ENCODE data around the gene ADCY9.
"Not testable (repeated sequence)": the region's sequence is repeated elsewhere in the genome, so short reads cannot be mapped to it uniquely, and the experiment has no call there.

Gene ADCY9

GRCh38 chr16:3949946-3950342 is 166.3 kb downstream of the ADCY9 start:
- no peak for TF ChIP-seq CTCF (IDR thresholded peaks at IDR 0.05; ENCODE audit: low read depth, low read length)
- no peak for DNase-seq (ENCODE audit: extremely low read depth, low read depth)

GRCh38 chr16:3949287-3949686 is 167.0 kb downstream of the ADCY9 start:
- TF ChIP-seq CTCF (IDR thresholded peaks at IDR 0.05; ENCODE audit: low read depth, low read length) = no peak
- no peak for DNase-seq (ENCODE audit: extremely low read depth, low read depth)

GRCh38 chr16:3948378-3948995 is 167.8 kb downstream of the ADCY9 start:
- no peak for TF ChIP-seq CTCF (IDR thresholded peaks at IDR 0.05; ENCODE audit: low read depth, low read length)
- no peak for DNase-seq (ENCODE audit: extremely low read depth, low read depth)

- no peak for TF ChIP-seq CTCF (IDR thresholded peaks at IDR 0.05; ENCODE audit: low read depth, low read length)
- no peak for DNase-seq (ENCODE audit: extremely low read depth, low read depth)
These were observed 169.6 kb downstream of the ADCY9 start for GRCh38 chr16:3946604-3947180.

GRCh38 chr16:3945751-3946603 is 170.3 kb downstream of the ADCY9 start:
- peak; percentile 96 for DNase-seq (ENCODE audit: extremely low read depth, low read depth)
- TF ChIP-seq CTCF (IDR thresholded peaks at IDR 0.05; ENCODE audit: low read depth, low read length) = no peak

- not testable (repeated sequence) for DNase-seq (ENCODE audit: extremely low read depth, low read depth)
These were observed 171.8 kb downstream of the ADCY9 start for GRCh38 chr16:3944457-3944856.

- not testable (repeated sequence) for DNase-seq (ENCODE audit: extremely low read depth, low read depth)
These were observed 174.1 kb downstream of the ADCY9 start for GRCh38 chr16:3942146-3942545.

GRCh38 chr16:3938843-3939624 is 177.2 kb downstream of the ADCY9 start:
- TF ChIP-seq CTCF (IDR thresholded peaks at IDR 0.05; ENCODE audit: low read depth, low read length) = peak; percentile 95
- peak; percentile 40 for DNase-seq (ENCODE audit: extremely low read depth, low read depth)
